CD14-positive monocyte (primary cell): ENCODE results near the gene PIP5K1C. TPM values are rescaled to one million over a fixed set of nuclear protein-coding genes. Genes with fewer than 3 reads are reported as not detected.

Experiments used
- DNase-seq, 3 donors: peaks; one replicate each; pipeline ENCODE4 v3.0.0-alpha.2; 2011 to 2022
- H2AFZ ChIP-seq: 2 replicates; pipeline ENCODE4 v1.6.0; 2012; ENCODE audit warnings: mild to moderate bottlenecking, low read depth, low read length, inconsistent platforms; ENCODE audit not compliant: insufficient read depth, poor library complexity, severe bottlenecking
- H3K27ac ChIP-seq, 2 donors: 1 replicate in 1 of 2; 2 replicates in 1 of 2; pipeline ENCODE4 v1.5.1; 2012 to 2013; ENCODE audit warnings: low read length in 2 of 2, control low read depth in 1 of 2, inconsistent platforms in 1 of 2, low read depth in 1 of 2, mild to moderate bottlenecking in 1 of 2
- H3K27me3 ChIP-seq, 2 donors: one replicate each; pipeline versions ENCODE4 v1.6.0 to v1.6.1; 2011 to 2013; ENCODE audit warnings: low read length in 2 of 2; ENCODE audit not compliant: control insufficient read depth in 2 of 2, insufficient read depth in 2 of 2
- H3K36me3 ChIP-seq, 2 donors: replicated peaks in 1 of 2; 1 replicate in 1 of 2; 2 replicates in 1 of 2; pipeline versions ENCODE4 v1.5.1 to v1.6.1; 2012 to 2013; ENCODE audit warnings: low read length in 2 of 2, control low read depth in 1 of 2, inconsistent platforms in 1 of 2, mild to moderate bottlenecking in 1 of 2; ENCODE audit not compliant: insufficient read depth in 2 of 2, control insufficient read depth in 1 of 2
- H3K4me1 ChIP-seq, 2 donors: 1 replicate in 1 of 2; 2 replicates in 1 of 2; pipeline versions ENCODE4 v1.5.1 to v1.6.1; 2012 to 2013; ENCODE audit warnings: low read length in 2 of 2, control low read depth in 1 of 2, inconsistent platforms in 1 of 2, mild to moderate bottlenecking in 1 of 2, moderate library complexity in 1 of 2; ENCODE audit not compliant: insufficient read depth in 2 of 2, control insufficient read depth in 1 of 2
- H3K4me2 ChIP-seq: replicated peaks from 2 replicates; pipeline ENCODE3; 2012; ENCODE audit warnings: low read length, moderate library complexity, mild to moderate bottlenecking; ENCODE audit not compliant: poor library complexity, severe bottlenecking; ENCODE audit errors: extremely low read depth
- H3K4me3 ChIP-seq, 3 experiments: fragments of 200-600 bp in 1 of 3; sonication (generic) in 1 of 3; replicated peaks in 1 of 3; 1 replicate in 2 of 3; 2 replicates in 1 of 3; pipeline ENCODE4 v1.5.1; 2011 to 2013; ENCODE audit warnings: low read length in 3 of 3, mild to moderate bottlenecking in 3 of 3, control low read depth in 2 of 3, low read depth in 2 of 3, inconsistent platforms in 1 of 3, moderate library complexity in 1 of 3
- H3K79me2 ChIP-seq: 2 replicates; pipeline ENCODE4 v1.6.0; 2012; ENCODE audit warnings: mild to moderate bottlenecking, control low read depth, inconsistent platforms, low read length, moderate library complexity; ENCODE audit not compliant: insufficient read depth
- H3K9ac ChIP-seq: 2 replicates; pipeline ENCODE4 v1.6.0; 2017; ENCODE audit warnings: low read length, mild to moderate bottlenecking; ENCODE audit not compliant: insufficient read depth, poor library complexity, severe bottlenecking
- H3K9me3 ChIP-seq, 2 donors: replicated peaks in 1 of 2; 1 replicate in 1 of 2; 2 replicates in 1 of 2; pipeline versions ENCODE4 v1.5.1 to v1.6.1; 2012 to 2013; ENCODE audit warnings: low read length in 2 of 2, control low read depth in 1 of 2; ENCODE audit not compliant: control insufficient read depth in 1 of 2, insufficient read depth in 1 of 2
- H4K20me1 ChIP-seq: 2 replicates; pipeline ENCODE4 v1.6.0; 2012; ENCODE audit warnings: mild to moderate bottlenecking, low read length, control low read depth, moderate library complexity; ENCODE audit not compliant: insufficient read depth
- H3K27ac Mint-ChIP-seq, 7 donors: one replicate each; pipeline ENCODE4 v1.8.0; 2020; ENCODE audit warnings: mild to moderate bottlenecking in 7 of 7, mixed read lengths in 7 of 7, moderate library complexity in 6 of 7, inconsistent platforms in 2 of 7
- H3K27me3 Mint-ChIP-seq, 3 donors: one replicate each; pipeline ENCODE4 v1.8.0; 2021 to 2022; ENCODE audit warnings: low read depth in 3 of 3, mild to moderate bottlenecking in 3 of 3, mixed read lengths in 3 of 3, moderate library complexity in 3 of 3, inconsistent platforms in 1 of 3
- H3K36me3 Mint-ChIP-seq, 2 donors: one replicate each; pipeline ENCODE4 v1.8.0; 2020; ENCODE audit warnings: mixed read lengths in 2 of 2, inconsistent platforms in 1 of 2, mild to moderate bottlenecking in 1 of 2
- H3K4me1 Mint-ChIP-seq: one replicate; pipeline ENCODE4 v1.8.0; 2020; ENCODE audit warnings: mild to moderate bottlenecking, mixed read lengths
- H3K4me3 Mint-ChIP-seq, 2 donors: one replicate each; pipeline ENCODE4 v1.8.0; 2020; ENCODE audit warnings: mild to moderate bottlenecking in 2 of 2, mixed read lengths in 2 of 2, moderate library complexity in 1 of 2
- H3K9me3 Mint-ChIP-seq, 7 donors: one replicate each; pipeline ENCODE4 v1.8.0; 2020 to 2022; ENCODE audit warnings: mixed read lengths in 7 of 7, mild to moderate bottlenecking in 6 of 7, moderate library complexity in 6 of 7, inconsistent platforms in 2 of 7
- WGBS: methylation state at CpG from one replicate; pipeline ENCODE4 v1.1.5; 2013; ENCODE audit warnings: missing lambda C conversion rate; ENCODE audit not compliant: insufficient coverage; 5-methylcytosine and 5-hydroxymethylcytosine counted together
- intact Hi-C, 2 donors: fragments of 100-400 bp; cut with micrococcal nuclease; formaldehyde crosslinking; loops; one replicate each; pipeline versions ENCODE4 v1.15.0 to v1.15.1; 2023
- polyA plus RNA-seq, 3 donors: library from polyadenylated mRNA; depleted of rRNA in 1 of 3; unstranded in 2 of 3; stranded (reverse) in 1 of 3; fragments of 300-500 nt in 2 of 3; fragments of >200 nt in 1 of 3; fragmentation: Illumina TruSeq in 2 of 3; gene quantifications; 1 replicate in 2 of 3; 2 replicates in 1 of 3; pipeline ENCODE4 v1.2.3, GENCODE V29; 2012 to 2021
- TF ChIP-seq, protein P1 (sequence below): fragments of 200-600 bp; IDR thresholded peaks from one replicate; pipeline ENCODE4 v1.8.0; 2022; ENCODE audit warnings: antibody characterized with exemption, mild to moderate bottlenecking

Gene PIP5K1C
- polyA plus RNA-seq, 3 donors: 6.5 to 19.5 (median 10.1) TPM

DNA sequence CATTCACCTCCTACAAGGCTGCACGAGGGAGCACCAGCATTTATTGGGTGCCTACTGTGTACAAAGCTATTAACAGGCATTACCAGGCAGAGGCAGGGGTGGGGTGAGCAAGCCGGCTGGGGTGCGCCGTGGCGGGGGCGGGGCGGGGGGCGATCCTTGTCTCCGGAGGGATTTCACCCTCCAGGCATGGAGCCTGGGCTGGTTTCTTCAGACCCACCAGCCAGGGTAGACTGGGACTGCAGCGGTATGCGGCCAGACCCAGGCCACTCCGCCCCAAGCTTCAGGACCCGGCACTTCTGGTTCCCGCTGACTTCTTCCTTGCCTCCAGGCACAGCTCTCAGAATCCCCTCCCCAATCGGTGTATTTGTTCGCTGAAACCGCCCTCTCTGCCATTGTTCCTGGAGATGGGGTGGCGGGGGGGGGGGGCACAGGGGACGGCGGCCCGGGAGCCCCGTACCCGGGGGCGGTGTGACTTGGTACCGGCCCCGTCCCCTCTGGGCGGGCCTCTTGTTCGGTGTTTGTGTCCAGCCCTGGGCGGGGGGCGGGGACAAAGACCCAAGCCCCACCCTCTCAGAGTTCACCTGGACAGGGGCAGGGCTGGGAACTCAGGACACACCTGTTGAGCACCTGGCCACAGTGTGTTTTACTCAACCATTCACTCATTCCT lies 22.3 kb upstream of the PIP5K1C start:
- TF ChIP-seq, protein P1, sequence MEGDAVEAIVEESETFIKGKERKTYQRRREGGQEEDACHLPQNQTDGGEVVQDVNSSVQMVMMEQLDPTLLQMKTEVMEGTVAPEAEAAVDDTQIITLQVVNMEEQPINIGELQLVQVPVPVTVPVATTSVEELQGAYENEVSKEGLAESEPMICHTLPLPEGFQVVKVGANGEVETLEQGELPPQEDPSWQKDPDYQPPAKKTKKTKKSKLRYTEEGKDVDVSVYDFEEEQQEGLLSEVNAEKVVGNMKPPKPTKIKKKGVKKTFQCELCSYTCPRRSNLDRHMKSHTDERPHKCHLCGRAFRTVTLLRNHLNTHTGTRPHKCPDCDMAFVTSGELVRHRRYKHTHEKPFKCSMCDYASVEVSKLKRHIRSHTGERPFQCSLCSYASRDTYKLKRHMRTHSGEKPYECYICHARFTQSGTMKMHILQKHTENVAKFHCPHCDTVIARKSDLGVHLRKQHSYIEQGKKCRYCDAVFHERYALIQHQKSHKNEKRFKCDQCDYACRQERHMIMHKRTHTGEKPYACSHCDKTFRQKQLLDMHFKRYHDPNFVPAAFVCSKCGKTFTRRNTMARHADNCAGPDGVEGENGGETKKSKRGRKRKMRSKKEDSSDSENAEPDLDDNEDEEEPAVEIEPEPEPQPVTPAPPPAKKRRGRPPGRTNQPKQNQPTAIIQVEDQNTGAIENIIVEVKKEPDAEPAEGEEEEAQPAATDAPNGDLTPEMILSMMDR: no peak
- Histone ChIP-seq H4K20me1 (no peaks in the 10 kb centered on the region), H3K79me2 (no peaks in the 10 kb centered on the region), H3K4me1 (peaks cover 5 to 10% of the 10 kb centered on the region in 2 donors), H3K4me3 (no peak overlapping the region), H3K9ac (no peak overlapping the region), H3K27ac (no peak overlapping the region), H3K36me3 (no peaks in the 10 kb centered on the region), H3K27me3 (peaks cover 29 to 46% of the 10 kb centered on the region in 2 donors), H2AFZ (no peak overlapping the region), H3K4me2 (no peak overlapping the region), H3K9me3 (peaks cover 9 to 14% of the 10 kb centered on the region in 2 donors)
- no peak overlapping the region for H3K27ac Mint-ChIP-seq
- intact Hi-C loops: no loop called here
- peaks cover 3% of the 10 kb centered on the region for H3K4me1 Mint-ChIP-seq
- peaks cover 2 to 3% of the 10 kb centered on the region in 2 donors for H3K36me3 Mint-ChIP-seq
- H3K27me3 Mint-ChIP-seq: peaks cover 46 to 75% (median 54%) of the 10 kb centered on the region in 3 donors
- WGBS: 16% methylated on average over 20 of the region's 30 CpGs
- H3K9me3 Mint-ChIP-seq: peaks cover 0 to 14% (median 11%) of the 10 kb centered on the region in 7 donors
- no peak for DNase-seq
- H3K4me3 Mint-ChIP-seq: peak overlapping the region in 1 of 2 donors; percentile 76

DNA sequence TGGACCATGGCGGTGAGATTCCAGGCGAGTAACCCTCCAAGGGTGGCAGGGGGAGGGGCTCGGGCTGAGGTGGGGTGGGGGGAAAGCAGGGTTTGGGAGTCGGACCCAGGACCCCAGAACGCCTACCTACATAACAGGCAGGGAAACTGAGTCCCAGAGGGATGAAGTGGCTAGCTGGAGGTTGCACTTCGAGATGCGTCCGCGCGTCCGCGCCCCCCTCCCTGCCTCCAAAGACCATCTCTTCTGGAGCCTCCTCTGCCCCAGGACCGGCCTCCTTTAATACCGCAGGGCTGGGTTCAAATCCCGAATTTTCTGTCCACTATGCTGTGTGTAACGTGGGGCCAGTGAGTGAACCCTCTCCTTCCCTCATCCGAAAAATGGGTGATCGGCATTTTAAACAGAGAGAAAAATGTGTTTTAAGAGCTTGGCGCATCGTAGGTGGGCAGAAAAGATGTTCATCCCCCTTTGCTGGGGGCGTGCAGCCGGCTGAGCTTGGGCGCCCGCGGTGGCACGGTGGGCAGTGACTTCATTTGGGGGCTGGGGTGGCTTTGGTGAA lies 21.7 kb upstream of the PIP5K1C start:
- Histone ChIP-seq H3K27me3 (peaks cover 29 to 46% of the 10 kb centered on the region in 2 donors), H2AFZ (no peak overlapping the region), H3K36me3 (no peaks in the 10 kb centered on the region), H3K79me2 (no peaks in the 10 kb centered on the region), H3K9me3 (peaks cover 9 to 14% of the 10 kb centered on the region in 2 donors), H3K4me2 (peak overlapping the region; percentile 17), H3K4me3 (no peak overlapping the region), H3K9ac (no peak overlapping the region), H3K27ac (no peak overlapping the region), H4K20me1 (no peaks in the 10 kb centered on the region), H3K4me1 (peaks cover 5 to 10% of the 10 kb centered on the region in 2 donors)
- intact Hi-C loops: no loop called here
- no peak for DNase-seq
- TF ChIP-seq, protein P1: no peak
- Mint-ChIP-seq H3K27ac (no peak overlapping the region), H3K4me3 (peak overlapping the region in 1 of 2 donors; percentile 76), H3K9me3 (peaks cover 0 to 14% (median 11%) of the 10 kb centered on the region in 7 donors), H3K27me3 (peaks cover 47 to 75% (median 54%) of the 10 kb centered on the region in 3 donors), H3K36me3 (peaks cover 2 to 3% of the 10 kb centered on the region in 2 donors), H3K4me1 (peaks cover 3% of the 10 kb centered on the region)
- 4% methylated on average over 7 of the region's 26 CpGs for WGBS
